Right atrium auricular region (tissue), 2 donors: ENCODE measurements around the gene MYADML2. TPM values are rescaled to one million over a fixed set of nuclear protein-coding genes. Genes with fewer than 3 reads are reported as not detected.

ENCODE experiments used
- DNase-seq: peaks from one replicate; pipeline ENCODE4 v3.0.0-alpha.2; 2019; ENCODE audit warnings: low spot score
- H3K27ac ChIP-seq, 2 donors: fragments of 200-600 bp; sonication (generic); 1 replicate in 1 of 2; 2 replicates in 1 of 2; pipeline ENCODE4 v1.5.1; 2016 to 2019
- H3K27me3 ChIP-seq, 2 donors: fragments of 200-600 bp; sonication (generic); one replicate each; pipeline versions ENCODE4 v1.5.1 to v1.6.0; 2017 to 2019
- H3K36me3 ChIP-seq: fragments of 200-600 bp; sonication (generic); one replicate; pipeline ENCODE4 v1.5.1; 2016
- H3K4me1 ChIP-seq, 2 donors: fragments of 200-600 bp; sonication (generic); one replicate each; pipeline versions ENCODE4 v1.5.1 to v1.6.0; 2017 to 2019
- H3K4me3 ChIP-seq, 2 donors: fragments of 200-600 bp; sonication (generic); 1 replicate in 1 of 2; 2 replicates in 1 of 2; pipeline ENCODE4 v1.5.1; 2017 to 2019; ENCODE audit warnings: mild to moderate bottlenecking in 1 of 2, moderate library complexity in 1 of 2
- H3K9me3 ChIP-seq, 2 donors: fragments of 200-600 bp; sonication (generic); one replicate each; pipeline ENCODE4 v1.5.1; 2019
- total RNA-seq, 2 donors: library from RNA; depleted of rRNA; stranded (reverse); fragments of >200 nt; gene quantifications; one replicate each; pipeline ENCODE4 v1.1.0, GENCODE V29; 2016
- TF ChIP-seq, protein P1 (sequence below), 2 donors: fragments of 200-600 bp; sonication (generic); IDR thresholded peaks; one replicate each; pipeline ENCODE4 v1.5.1; 2019; ENCODE audit warnings: antibody characterized with exemption in 2 of 2

Gene MYADML2
- total RNA-seq, 2 donors from 2014 or later = 0.55 to 1.4 TPM

DNA sequence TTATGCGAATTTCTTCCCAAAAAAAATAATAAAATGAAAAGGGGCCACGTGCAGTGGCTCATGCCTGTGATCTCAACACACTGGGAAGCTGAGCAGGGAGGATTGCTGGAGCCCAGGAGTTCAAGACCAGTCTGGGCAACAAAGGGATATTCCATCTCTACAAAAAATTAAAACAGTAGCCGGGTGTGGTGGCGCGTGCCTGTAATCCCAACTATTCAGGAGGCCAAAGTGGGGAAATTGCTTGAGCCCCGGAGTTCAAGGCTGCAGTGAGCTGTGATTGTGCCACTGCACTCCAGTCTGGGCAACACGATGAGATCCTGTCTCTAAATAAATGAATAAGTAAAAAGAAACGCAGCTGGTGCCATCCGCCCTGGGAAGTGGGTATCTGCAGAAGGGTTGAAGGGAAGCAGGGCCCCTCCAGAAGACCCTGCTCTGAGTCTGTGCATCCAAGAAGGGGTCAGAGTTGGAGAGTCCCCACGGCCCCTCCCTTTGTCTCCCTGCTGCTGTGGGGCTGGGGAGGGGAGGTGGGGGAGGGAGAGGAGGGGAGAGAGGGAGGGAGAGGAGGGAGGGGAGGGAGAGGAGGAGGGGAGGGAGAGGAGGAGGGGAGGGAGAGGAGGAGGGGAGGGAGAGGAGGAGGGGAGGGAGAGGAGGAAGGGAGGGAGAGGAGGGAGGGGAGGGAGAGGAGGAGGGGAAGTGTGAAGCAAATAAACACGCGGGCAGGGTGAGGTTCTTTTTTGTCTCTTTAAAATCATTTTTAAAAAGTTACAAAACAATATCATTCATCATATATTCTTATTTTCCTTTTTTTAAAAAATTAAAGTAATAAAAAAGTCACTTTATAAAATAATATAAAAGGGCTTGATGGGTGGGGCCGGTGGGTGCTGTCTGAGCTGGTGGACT, 5.0 kb upstream of the MYADML2 start:
- Histone ChIP-seq H3K27me3 (no peaks in the 10 kb centered on the region), H3K4me3 (no peak overlapping the region), H3K9me3 (no peaks in the 10 kb centered on the region), H3K36me3 (no peaks in the 10 kb centered on the region), H3K4me1 (no peaks in the 10 kb centered on the region), H3K27ac (no peak overlapping the region)
- no peak for DNase-seq
- TF ChIP-seq, protein P1, sequence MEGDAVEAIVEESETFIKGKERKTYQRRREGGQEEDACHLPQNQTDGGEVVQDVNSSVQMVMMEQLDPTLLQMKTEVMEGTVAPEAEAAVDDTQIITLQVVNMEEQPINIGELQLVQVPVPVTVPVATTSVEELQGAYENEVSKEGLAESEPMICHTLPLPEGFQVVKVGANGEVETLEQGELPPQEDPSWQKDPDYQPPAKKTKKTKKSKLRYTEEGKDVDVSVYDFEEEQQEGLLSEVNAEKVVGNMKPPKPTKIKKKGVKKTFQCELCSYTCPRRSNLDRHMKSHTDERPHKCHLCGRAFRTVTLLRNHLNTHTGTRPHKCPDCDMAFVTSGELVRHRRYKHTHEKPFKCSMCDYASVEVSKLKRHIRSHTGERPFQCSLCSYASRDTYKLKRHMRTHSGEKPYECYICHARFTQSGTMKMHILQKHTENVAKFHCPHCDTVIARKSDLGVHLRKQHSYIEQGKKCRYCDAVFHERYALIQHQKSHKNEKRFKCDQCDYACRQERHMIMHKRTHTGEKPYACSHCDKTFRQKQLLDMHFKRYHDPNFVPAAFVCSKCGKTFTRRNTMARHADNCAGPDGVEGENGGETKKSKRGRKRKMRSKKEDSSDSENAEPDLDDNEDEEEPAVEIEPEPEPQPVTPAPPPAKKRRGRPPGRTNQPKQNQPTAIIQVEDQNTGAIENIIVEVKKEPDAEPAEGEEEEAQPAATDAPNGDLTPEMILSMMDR (IDR thresholded peaks at IDR 0.05) = no peak

DNA sequence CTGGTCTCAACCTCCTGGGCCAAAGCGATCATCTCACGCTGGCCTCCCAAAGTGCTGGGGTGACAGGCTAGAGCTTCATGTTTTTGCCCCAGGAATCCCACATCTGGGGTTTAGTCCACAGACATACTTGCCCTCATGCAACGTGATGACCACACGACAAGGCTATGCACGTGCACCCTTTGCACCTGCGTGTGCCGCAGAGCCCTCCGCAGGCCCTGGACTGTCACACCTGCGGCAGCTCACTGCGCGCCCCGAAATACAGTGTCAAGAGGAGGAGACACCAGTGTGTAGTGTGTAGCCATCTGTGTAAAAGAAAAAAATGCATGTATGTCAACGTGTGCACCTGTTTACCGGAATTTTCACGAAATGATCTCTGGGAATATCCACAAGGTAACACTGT, 3.5 kb upstream of the MYADML2 start:
- Histone ChIP-seq H3K4me3 (no peak overlapping the region), H3K27me3 (no peaks in the 10 kb centered on the region), H3K36me3 (no peaks in the 10 kb centered on the region), H3K27ac (no peak overlapping the region), H3K9me3 (no peaks in the 10 kb centered on the region), H3K4me1 (no peaks in the 10 kb centered on the region)
- no peak for DNase-seq
- TF ChIP-seq, protein P1 (IDR thresholded peaks at IDR 0.05) = no peak

DNA sequence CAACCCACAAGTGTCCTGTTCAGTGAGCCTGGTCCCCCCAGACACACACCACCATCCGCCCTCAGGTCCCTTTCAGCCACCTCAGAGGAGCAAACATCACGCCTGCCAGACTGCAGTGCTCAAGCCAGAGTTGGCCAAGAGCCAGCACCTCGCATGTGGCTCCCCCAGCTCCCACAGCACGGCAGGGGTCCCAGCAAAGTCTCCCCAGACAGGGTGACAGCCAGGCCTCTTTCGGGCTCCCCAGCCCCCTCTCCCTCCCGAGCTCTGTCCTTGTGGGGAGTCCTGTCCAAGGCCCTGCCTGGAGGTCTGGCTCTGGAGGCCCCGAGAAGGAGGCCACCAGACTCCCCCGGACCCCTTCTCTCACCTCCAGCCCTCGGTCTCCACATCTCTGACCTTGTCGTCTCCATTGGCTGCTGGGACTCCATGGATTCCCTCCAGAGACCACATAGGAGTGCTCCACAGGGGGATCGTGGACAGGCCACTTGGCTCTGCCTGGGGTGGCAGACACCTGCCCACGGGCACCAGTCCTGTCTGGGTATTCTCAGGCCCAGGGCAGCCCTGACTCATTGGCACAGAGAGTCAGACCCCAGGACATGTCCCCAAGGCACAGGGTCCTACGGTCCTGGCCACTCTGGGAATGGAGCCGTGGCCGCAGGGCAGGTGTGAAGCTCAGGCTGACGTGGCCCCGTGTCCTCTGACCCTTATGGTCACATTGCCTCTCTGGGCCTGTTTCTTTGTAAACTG, 1.8 kb upstream of the MYADML2 start:
- Histone ChIP-seq H3K4me1 (no peaks in the 10 kb centered on the region), H3K9me3 (no peaks in the 10 kb centered on the region), H3K36me3 (no peaks in the 10 kb centered on the region), H3K4me3 (no peak overlapping the region), H3K27me3 (no peaks in the 10 kb centered on the region), H3K27ac (no peak overlapping the region)
- TF ChIP-seq, protein P1 (IDR thresholded peaks at IDR 0.05) = no peak
- no peak for DNase-seq

DNA sequence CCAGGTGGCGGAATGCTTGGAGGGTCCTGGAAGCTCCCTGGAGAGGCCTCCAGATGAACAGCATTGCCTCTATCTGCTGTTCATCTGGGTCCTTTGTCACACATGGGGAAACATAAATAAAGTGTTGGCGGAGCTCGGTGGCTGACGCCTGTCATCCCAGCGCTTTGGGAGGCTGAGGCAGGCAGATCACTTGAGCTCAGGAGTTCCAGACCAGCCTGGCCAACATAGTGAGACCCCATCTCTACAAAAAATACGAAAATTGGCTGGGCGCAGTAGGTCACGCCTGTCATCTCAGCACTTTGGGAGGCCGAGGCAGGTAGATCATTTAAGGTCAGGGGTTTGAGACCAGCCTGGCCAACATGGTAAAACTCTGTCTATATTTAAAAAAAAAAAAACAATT, 2.2 kb downstream of the MYADML2 start:
- peaks cover 0 to 19% of the 10 kb centered on the region in 2 donors for H3K4me1 ChIP-seq
- no peaks in the 10 kb centered on the region for H3K9me3 ChIP-seq
- TF ChIP-seq, protein P1 (IDR thresholded peaks at IDR 0.05) = no peak
- DNase-seq = no peak
- H3K27ac ChIP-seq = no peak overlapping the region
- H3K4me3 ChIP-seq = no peak overlapping the region
- no peaks in the 10 kb centered on the region for H3K36me3 ChIP-seq
- H3K27me3 ChIP-seq = no peaks in the 10 kb centered on the region

DNA sequence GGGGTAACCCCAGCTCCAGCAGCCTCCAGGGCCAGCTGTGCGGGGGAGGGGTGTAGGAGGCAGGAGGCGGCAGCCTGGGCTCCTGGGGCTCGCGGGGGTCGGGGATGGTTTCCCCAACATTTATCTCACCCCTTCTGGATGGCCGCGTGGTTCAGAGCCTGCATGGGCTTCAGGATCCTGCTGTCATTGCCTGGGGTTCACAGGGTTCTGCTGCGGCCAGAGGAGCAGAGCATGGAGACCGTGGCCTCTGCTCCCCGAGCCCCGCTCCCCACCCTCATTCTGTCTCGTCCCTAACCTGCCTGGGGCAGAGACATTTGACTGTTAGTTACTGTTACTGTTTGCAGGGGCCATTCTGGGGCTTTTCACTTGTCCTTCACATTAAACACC, 4.9 kb downstream of the MYADML2 start:
- H3K27me3 ChIP-seq = no peaks in the 10 kb centered on the region
- TF ChIP-seq, protein P1 (IDR thresholded peaks at IDR 0.05) = no peak
- DNase-seq = no peak
- H3K9me3 ChIP-seq = no peaks in the 10 kb centered on the region
- peak overlapping the region in 1 of 2 donors; percentile 53 for H3K27ac ChIP-seq
- peaks cover 0 to 30% of the 10 kb centered on the region in 2 donors for H3K4me1 ChIP-seq
- H3K36me3 ChIP-seq = no peaks in the 10 kb centered on the region
- H3K4me3 ChIP-seq = peak overlapping the region; percentile 24 to 41
